Esophagus (tissue), 2 donors: ENCODE data around the gene PID1. TPM values are rescaled to one million over a fixed set of nuclear protein-coding genes. Genes with fewer than 3 reads are reported as not detected.

Experiments
- H3K27ac ChIP-seq, 2 donors: one replicate each; pipeline ENCODE4 v1.5.1; 2013; ENCODE audit warnings: low read depth in 2 of 2, mild to moderate bottlenecking in 2 of 2, inconsistent platforms in 1 of 2, low read length in 1 of 2, moderate library complexity in 1 of 2
- H3K27me3 ChIP-seq, 2 donors: one replicate each; pipeline ENCODE4 v1.6.1; 2013; ENCODE audit warnings: low read length in 2 of 2, control low read depth in 1 of 2, mild to moderate bottlenecking in 1 of 2; ENCODE audit not compliant: insufficient read depth in 2 of 2, control insufficient read depth in 1 of 2
- H3K36me3 ChIP-seq, 2 donors: one replicate each; pipeline ENCODE4 v1.6.1; 2013; ENCODE audit warnings: low read length in 1 of 2; ENCODE audit not compliant: control insufficient read depth in 2 of 2, insufficient read depth in 2 of 2
- H3K4me1 ChIP-seq, 2 donors: one replicate each; pipeline ENCODE4 v1.6.1; 2013; ENCODE audit warnings: low read length in 1 of 2; ENCODE audit not compliant: control insufficient read depth in 2 of 2, insufficient read depth in 2 of 2
- H3K4me3 ChIP-seq, 2 donors: one replicate each; pipeline ENCODE4 v1.5.1; 2013; ENCODE audit warnings: low read length in 2 of 2, mild to moderate bottlenecking in 2 of 2, low read depth in 1 of 2, moderate library complexity in 1 of 2
- H3K9me3 ChIP-seq, 2 donors: one replicate each; pipeline ENCODE4 v1.6.1; 2013; ENCODE audit warnings: mild to moderate bottlenecking in 2 of 2, low read depth in 1 of 2, low read length in 1 of 2, moderate library complexity in 1 of 2; ENCODE audit not compliant: control insufficient read depth in 2 of 2, insufficient read depth in 1 of 2
- WGBS, 2 donors: extraction: QIAGEN DNeasy Blood & Tissue Kit; methylation state at CpG; one replicate each; pipeline ENCODE4 v1.1.7; 2013; 5-methylcytosine and 5-hydroxymethylcytosine counted together
- polyA plus RNA-seq, 2 donors: library from polyadenylated mRNA; stranded (reverse); fragments of 200-250 nt; gene quantifications; one replicate each; pipeline ENCODE4 v1.2.3, GENCODE V29; 2013
- donor health status: healthy with polysubstance abuse.
- donor health status: Bipolar disorder and iron deficiency.

PID1 gene
- polyA plus RNA-seq, 2 donors = 2.0 to 3.5 TPM

DNA sequence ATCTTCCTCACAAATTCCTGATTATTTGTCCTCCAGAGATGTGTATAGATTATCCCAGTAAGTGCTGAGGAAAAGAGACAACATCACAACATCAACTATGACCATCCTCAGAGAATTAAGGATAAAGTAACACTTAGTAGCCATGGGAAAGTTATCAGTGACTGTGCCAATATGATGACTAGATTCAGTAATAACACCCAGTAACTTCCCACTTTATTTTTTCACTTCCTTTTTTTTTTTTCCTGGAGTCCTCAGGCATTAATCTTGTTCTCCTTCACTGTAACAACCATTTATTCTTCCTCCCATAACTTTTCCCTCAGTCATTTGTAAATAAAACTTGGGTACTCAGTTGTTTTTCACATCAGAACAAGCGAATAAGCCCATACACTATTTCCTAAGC, 16.7 kb upstream of the PID1 start:
- no peak overlapping the region for H3K4me3 ChIP-seq
- no peaks in the 10 kb centered on the region for H3K4me1 ChIP-seq
- H3K27me3 ChIP-seq = no peaks in the 10 kb centered on the region
- no peak overlapping the region for H3K27ac ChIP-seq
- no peaks in the 10 kb centered on the region for H3K9me3 ChIP-seq
- WGBS, 2 donors = 64 to 71% methylated on average over 1 of the region's 1 CpG
- H3K36me3 ChIP-seq = no peaks in the 10 kb centered on the region

DNA sequence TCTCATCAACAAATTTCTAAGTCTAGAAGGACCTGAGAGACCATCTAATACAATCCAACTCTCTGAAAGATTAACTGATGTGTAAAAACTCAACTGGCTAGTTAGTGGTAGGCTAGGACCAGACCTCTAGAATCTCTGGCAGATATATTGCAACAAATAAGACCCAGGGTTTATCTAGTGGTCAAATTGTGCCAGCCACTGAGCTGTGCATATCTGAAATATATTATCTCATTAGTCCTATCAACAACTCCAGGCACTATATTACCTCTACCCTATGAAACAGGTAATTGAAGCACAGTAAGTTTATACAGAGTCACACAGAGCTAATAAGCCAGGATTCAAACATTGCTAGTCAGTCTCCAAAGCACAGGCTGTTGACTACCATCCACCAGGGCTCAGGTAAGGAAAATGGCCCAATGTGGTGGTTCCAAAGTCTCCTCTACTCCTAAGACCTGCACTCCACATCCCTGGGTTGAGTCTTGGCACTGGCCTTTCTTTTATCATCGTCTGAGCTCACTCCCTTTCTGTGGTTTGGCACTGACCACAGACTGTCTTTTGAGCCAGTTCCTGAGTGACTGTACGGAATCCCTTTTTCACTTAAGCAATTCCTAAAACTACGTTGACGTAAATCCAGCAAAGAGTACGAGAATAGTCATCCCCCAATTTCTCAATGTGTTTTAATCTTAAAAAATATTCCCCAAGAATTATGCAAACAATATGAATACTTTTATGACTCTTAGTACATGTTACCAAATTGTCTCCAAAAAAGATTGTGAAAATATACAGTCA, 11.9 kb upstream of the PID1 start:
- no peak overlapping the region for H3K4me3 ChIP-seq
- H3K27ac ChIP-seq = no peak overlapping the region
- peaks cover 0 to 1% of the 10 kb centered on the region in 2 donors for H3K27me3 ChIP-seq
- H3K9me3 ChIP-seq = no peaks in the 10 kb centered on the region
- 31 to 39% methylated on average over 5 of the region's 5 CpGs for WGBS, 2 donors
- H3K4me1 ChIP-seq = no peaks in the 10 kb centered on the region
- no peaks in the 10 kb centered on the region for H3K36me3 ChIP-seq

DNA sequence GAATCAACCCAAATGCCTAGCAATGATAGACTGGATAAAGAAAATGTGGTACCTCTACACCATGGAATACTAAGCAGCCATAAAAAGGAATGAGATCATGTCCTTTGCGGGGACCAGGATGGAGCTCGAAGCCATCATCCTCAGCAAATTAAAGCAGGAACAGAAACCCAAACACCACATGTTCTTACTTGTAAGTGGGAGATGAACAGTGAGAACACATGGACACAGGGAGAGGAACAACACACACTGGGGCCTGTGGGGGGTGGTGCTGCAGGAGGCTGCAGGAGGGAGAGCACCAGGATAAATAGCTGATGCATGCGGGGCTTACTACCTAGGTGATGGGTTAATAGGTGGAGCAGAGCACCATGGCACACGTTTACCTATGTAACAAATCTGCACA, 8.4 kb upstream of the PID1 start:
- 90 to 92% methylated on average over 4 of the region's 4 CpGs for WGBS, 2 donors
- Histone ChIP-seq H3K4me1 (no peaks in the 10 kb centered on the region), H3K27ac (no peak overlapping the region), H3K27me3 (peaks cover 0 to 3% of the 10 kb centered on the region in 2 donors), H3K4me3 (no peak overlapping the region), H3K9me3 (no peaks in the 10 kb centered on the region), H3K36me3 (no peaks in the 10 kb centered on the region)

DNA sequence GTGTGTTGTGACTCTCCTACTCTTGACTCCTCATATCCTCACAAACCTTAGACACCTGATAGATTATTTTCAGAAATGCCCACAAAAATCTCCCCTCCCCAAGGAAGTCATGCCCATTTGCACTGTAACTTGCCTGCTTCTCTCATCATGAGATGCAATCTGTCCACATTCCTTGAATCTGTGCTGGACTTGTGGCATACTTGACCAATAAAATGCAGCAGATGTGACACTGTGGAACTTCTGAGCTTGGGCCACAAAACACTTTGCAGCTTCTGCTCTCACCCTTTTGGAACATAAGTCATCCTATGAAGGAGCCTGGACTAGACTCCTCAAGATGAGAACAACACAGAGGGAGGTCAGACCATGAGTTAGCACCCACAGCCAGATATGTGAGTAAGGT, 4.4 kb upstream of the PID1 start:
- Histone ChIP-seq H3K27ac (no peak overlapping the region), H3K4me1 (peaks cover 0 to 3% of the 10 kb centered on the region in 2 donors), H3K27me3 (peaks cover 0 to 3% of the 10 kb centered on the region in 2 donors), H3K36me3 (no peaks in the 10 kb centered on the region), H3K9me3 (no peaks in the 10 kb centered on the region), H3K4me3 (no peak overlapping the region)

DNA sequence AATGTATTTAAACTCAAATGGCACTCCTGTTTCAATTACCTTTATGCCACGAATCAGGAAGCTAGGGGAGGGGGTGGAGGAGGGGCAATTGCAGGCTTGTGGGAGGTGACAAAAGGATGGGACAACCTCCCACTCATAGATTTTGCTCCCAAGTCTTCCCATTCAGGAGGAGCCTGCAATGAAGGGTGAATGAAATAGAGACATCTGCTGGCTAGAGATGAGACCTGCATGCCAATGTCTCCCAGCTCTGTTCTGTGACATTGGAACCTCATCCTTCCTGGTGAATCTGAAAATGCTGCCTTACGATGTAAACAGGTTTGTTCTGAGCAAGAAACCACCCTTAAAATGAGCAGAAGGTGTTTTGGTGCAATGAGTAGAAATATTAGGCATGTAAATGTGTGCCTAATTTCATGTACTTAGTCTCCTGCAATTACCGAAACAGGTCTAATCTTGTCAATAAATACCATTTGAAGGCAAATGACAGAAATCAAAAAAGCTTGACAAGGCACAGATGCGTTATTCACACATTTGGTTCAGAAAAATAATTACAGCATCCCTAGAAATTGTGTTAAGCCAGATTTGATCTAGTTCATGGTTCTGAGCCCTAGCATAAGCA, 2.7 kb upstream of the PID1 start:
- no peaks in the 10 kb centered on the region for H3K36me3 ChIP-seq
- WGBS, 2 donors = 23 to 31% methylated on average over 4 of the region's 4 CpGs
- no peak overlapping the region for H3K4me3 ChIP-seq
- H3K9me3 ChIP-seq = no peaks in the 10 kb centered on the region
- H3K4me1 ChIP-seq = peaks cover 0 to 3% of the 10 kb centered on the region in 2 donors
- H3K27me3 ChIP-seq = peaks cover 0 to 3% of the 10 kb centered on the region in 2 donors
- H3K27ac ChIP-seq = peak overlapping the region in 1 of 2 donors; percentile 51

DNA sequence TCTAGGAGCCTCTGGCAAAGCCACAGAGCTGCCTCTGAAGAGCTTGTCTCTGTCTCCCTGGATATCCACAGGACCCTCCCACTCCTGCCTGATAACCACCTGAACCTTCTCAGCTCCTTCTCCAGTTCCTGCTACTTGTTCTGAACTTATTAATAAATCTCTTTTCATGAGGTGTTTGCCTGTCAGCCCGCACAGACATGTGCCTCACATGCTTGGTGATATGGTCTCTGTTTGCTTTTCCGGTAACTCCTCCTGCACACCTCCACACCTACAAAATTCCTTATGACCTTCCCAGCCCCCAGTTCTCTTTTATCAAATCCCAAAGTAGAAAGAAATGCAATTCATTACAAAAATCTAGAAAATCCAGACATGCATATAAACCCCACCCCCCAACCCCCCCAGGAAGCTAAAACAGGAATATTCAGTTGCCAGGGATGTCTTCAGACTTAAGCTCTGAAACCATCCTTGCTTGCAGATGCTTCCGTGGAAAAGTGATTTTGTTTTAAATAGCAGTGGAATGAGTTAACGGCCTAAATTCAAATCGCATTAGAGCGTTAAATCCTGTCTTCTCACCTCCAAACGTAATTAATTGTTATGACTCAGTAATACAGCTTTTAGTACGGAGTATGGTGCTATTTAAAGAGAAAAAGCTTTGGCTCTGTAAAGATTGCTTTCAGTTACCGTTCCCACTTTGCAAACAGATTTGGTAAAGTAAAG, 2.1 kb upstream of the PID1 start:
- no peaks in the 10 kb centered on the region for H3K9me3 ChIP-seq
- H3K36me3 ChIP-seq = no peaks in the 10 kb centered on the region
- peak overlapping the region in 1 of 2 donors; percentile 51 for H3K27ac ChIP-seq
- H3K27me3 ChIP-seq = peaks cover 0 to 3% of the 10 kb centered on the region in 2 donors
- H3K4me3 ChIP-seq = no peak overlapping the region
- WGBS, 2 donors = 13 to 15% methylated on average over 9 of the region's 9 CpGs
- peaks cover 0 to 3% of the 10 kb centered on the region in 2 donors for H3K4me1 ChIP-seq

DNA sequence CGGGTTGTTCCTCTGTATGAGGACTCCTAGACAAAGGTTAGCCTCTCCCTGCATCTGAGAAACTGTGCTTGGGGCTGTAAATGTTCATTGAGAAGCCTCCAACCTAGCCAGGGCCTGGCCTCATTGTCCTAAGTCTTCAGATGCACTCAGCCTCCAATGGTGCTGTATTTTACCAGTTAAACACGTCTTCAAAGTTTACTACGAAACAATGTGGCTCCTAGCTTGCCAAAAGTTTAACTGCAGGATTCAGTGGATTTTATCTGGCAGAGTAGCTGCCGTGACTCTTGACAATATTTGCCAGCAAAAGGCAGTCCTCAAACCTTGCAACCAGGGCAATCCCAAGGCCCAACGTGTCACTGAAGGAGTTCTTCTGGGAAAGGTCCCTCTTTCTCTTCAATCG, 1.1 kb downstream of the PID1 start:
- Histone ChIP-seq H3K27ac (no peak overlapping the region), H3K4me3 (peak overlapping the region in 1 of 2 donors; percentile 24), H3K9me3 (no peaks in the 10 kb centered on the region), H3K36me3 (no peaks in the 10 kb centered on the region), H3K4me1 (peaks cover 0 to 3% of the 10 kb centered on the region in 2 donors), H3K27me3 (no peaks in the 10 kb centered on the region)
- whole genome bisulfite sequencing, 2 donors = 39 to 54% methylated on average over 6 of the region's 6 CpGs

DNA sequence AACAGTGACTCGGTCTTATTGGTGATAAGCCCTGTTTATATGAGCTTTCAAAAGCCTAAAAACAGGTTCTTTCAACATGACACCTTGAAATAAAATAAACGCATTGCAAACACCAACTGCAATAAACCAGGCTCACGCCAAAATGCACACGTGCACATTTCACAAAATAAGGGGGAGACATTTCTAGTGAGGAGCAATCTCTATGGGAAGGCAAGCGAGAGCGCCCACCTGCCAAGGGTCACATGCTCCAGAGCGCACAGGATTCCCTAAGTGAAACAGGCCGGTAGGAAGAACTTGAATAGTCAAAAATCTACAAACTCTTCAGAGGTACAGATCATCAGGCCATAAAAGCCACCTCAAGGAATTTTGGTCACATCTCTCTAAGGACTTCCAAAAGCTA, 1.9 kb downstream of the PID1 start:
- H3K4me1 ChIP-seq = peaks cover 0 to 3% of the 10 kb centered on the region in 2 donors
- H3K9me3 ChIP-seq = no peaks in the 10 kb centered on the region
- H3K36me3 ChIP-seq = no peaks in the 10 kb centered on the region
- 82 to 83% methylated on average over 8 of the region's 8 CpGs for whole genome bisulfite sequencing, 2 donors
- no peak overlapping the region for H3K27ac ChIP-seq
- H3K4me3 ChIP-seq = no peak overlapping the region
- no peaks in the 10 kb centered on the region for H3K27me3 ChIP-seq

DNA sequence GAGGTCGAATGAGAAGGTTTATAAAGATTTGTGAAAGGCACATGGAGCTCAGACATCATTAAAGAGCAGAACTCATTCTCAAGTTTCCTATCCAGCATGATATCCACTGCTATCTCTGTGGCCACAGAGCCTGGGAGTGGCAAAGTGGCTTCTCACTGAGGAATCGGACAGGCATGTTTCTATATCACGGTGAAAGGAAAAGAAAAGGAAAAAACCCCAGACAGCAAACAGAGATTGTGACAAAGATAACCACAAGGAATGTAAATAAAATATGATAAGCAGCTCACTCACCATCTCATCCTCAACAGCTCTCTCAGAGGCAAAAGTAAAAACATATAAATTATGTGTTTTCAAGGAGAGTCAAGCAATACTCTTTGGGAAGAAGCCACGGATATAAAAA, 2.5 kb downstream of the PID1 start:
- Histone ChIP-seq H3K9me3 (no peaks in the 10 kb centered on the region), H3K4me3 (no peak overlapping the region), H3K27ac (no peak overlapping the region), H3K27me3 (no peaks in the 10 kb centered on the region), H3K4me1 (peaks cover 0 to 3% of the 10 kb centered on the region in 2 donors), H3K36me3 (no peaks in the 10 kb centered on the region)
- WGBS, 2 donors = 61 to 63% methylated on average over 4 of the region's 4 CpGs
